Activated naive CD4-positive, alpha-beta T cell treated with anti-CD3 and anti-CD28 coated beads for 36 hours (primary cell): ENCODE results near the gene ZDHHC11. TPM values are rescaled to one million over a fixed set of nuclear protein-coding genes. Genes with fewer than 3 reads are reported as not detected.

Source experiments
- CTCF ChIA-PET: fragments of 350-600 bp; sonication (Branson Sonifier 250); formaldehyde crosslinking; loops from one replicate; lab custom pipeline; 2021; ENCODE audit warnings: antibody characterized with exemption; lab: Charles Lee
- DNase-seq: peaks from one replicate; pipeline ENCODE4 v3.0.0-alpha.2; 2020
- H3K27ac Mint-ChIP-seq: one replicate; pipeline ENCODE4 v1.8.0; 2021; ENCODE audit warnings: mild to moderate bottlenecking, mixed read lengths
- H3K27me3 Mint-ChIP-seq: one replicate; pipeline ENCODE4 v1.8.0; 2021; ENCODE audit warnings: low read depth, mixed read lengths
- H3K36me3 Mint-ChIP-seq: one replicate; pipeline ENCODE4 v1.8.0; 2021; ENCODE audit warnings: low read depth, mixed read lengths
- H3K4me1 Mint-ChIP-seq: one replicate; pipeline ENCODE4 v1.8.0; 2021; ENCODE audit warnings: low read depth, mixed read lengths
- H3K4me3 Mint-ChIP-seq: one replicate; pipeline ENCODE4 v1.8.0; 2021; ENCODE audit warnings: mild to moderate bottlenecking, moderate library complexity, mixed read lengths
- H3K9me3 Mint-ChIP-seq: one replicate; pipeline ENCODE4 v1.8.0; 2021; ENCODE audit warnings: mixed read lengths
- intact Hi-C: fragments of 100-400 bp; cut with micrococcal nuclease; formaldehyde crosslinking; loops from one replicate; pipeline ENCODE4 v1.15.1; 2023
- total RNA-seq, 2 experiments: library from RNA; stranded (reverse); gene quantifications; one replicate each; pipeline ENCODE4 v1.2.3, GENCODE V29; 2021

The ZDHHC11 gene
- total RNA-seq, 2 experiments from 2014 or later, result 3.6 TPM

- no peaks in the 10 kb centered on the region for H3K9me3 Mint-ChIP-seq
- intact Hi-C loops, result no loop called here
- no peak for DNase-seq
- no peaks in the 10 kb centered on the region for H3K27me3 Mint-ChIP-seq
- H3K36me3 Mint-ChIP-seq, result peaks cover 37% of the 10 kb centered on the region
- no peak overlapping the region for H3K27ac Mint-ChIP-seq
- no peaks in the 10 kb centered on the region for H3K4me1 Mint-ChIP-seq
- no peak overlapping the region for H3K4me3 Mint-ChIP-seq
- CTCF ChIA-PET, result no interaction called here
Measured at GRCh38 chr5:875931-876330, 25.1 kb upstream of the ZDHHC11 start.

GRCh38 chr5:873328-873727, 22.5 kb upstream of the ZDHHC11 start:
- Mint-ChIP-seq H3K9me3 (no peaks in the 10 kb centered on the region), H3K4me1 (no peaks in the 10 kb centered on the region), H3K27me3 (no peaks in the 10 kb centered on the region), H3K27ac (no peak overlapping the region), H3K36me3 (peaks cover 49% of the 10 kb centered on the region), H3K4me3 (no peak overlapping the region)
- no peak for DNase-seq
- intact Hi-C loops, result no loop called here
- CTCF ChIA-PET, result interaction anchor here (1.0 kb wide), 1 partner anchor 201 kb away, joined by 3 read pairs; no protein-coding TSS in a partner anchor

- H3K9me3 Mint-ChIP-seq, result no peaks in the 10 kb centered on the region
- no peak overlapping the region for H3K4me3 Mint-ChIP-seq
- no peak for DNase-seq
- H3K27ac Mint-ChIP-seq, result no peak overlapping the region
- H3K36me3 Mint-ChIP-seq, result peaks cover 51% of the 10 kb centered on the region
- intact Hi-C loops, result no loop called here
- H3K4me1 Mint-ChIP-seq, result no peaks in the 10 kb centered on the region
- CTCF ChIA-PET, result no interaction called here
- H3K27me3 Mint-ChIP-seq, result no peaks in the 10 kb centered on the region
Measured at GRCh38 chr5:872301-872700, 21.5 kb upstream of the ZDHHC11 start.

- H3K9me3 Mint-ChIP-seq, result no peaks in the 10 kb centered on the region
- H3K27ac Mint-ChIP-seq, result no peak overlapping the region
- DNase-seq, result no peak
- H3K27me3 Mint-ChIP-seq, result no peaks in the 10 kb centered on the region
- CTCF ChIA-PET, result no interaction called here
- no peak overlapping the region for H3K4me3 Mint-ChIP-seq
- H3K4me1 Mint-ChIP-seq, result no peaks in the 10 kb centered on the region
- intact Hi-C loops, result no loop called here
- peaks cover 48% of the 10 kb centered on the region for H3K36me3 Mint-ChIP-seq
Measured at GRCh38 chr5:871596-872298, 21.0 kb upstream of the ZDHHC11 start.

- Mint-ChIP-seq H3K4me3 (no peak overlapping the region), H3K9me3 (no peaks in the 10 kb centered on the region), H3K4me1 (no peaks in the 10 kb centered on the region), H3K27ac (no peak overlapping the region), H3K36me3 (peaks cover 48% of the 10 kb centered on the region), H3K27me3 (no peaks in the 10 kb centered on the region)
- intact Hi-C loops, result no loop called here
- no peak for DNase-seq
- CTCF ChIA-PET, result no interaction called here
Measured at GRCh38 chr5:870956-871355, 20.2 kb upstream of the ZDHHC11 start.

GRCh38 chr5:868428-869135, 17.8 kb upstream of the ZDHHC11 start:
- Mint-ChIP-seq H3K27me3 (no peaks in the 10 kb centered on the region), H3K36me3 (peaks cover 36% of the 10 kb centered on the region), H3K27ac (no peak overlapping the region), H3K4me3 (no peak overlapping the region), H3K4me1 (no peaks in the 10 kb centered on the region), H3K9me3 (no peaks in the 10 kb centered on the region)
- CTCF ChIA-PET, result no interaction called here
- intact Hi-C loops, result no loop called here
- DNase-seq, result no peak

- no peak overlapping the region for H3K27ac Mint-ChIP-seq
- H3K27me3 Mint-ChIP-seq, result no peaks in the 10 kb centered on the region
- CTCF ChIA-PET, result no interaction called here
- H3K36me3 Mint-ChIP-seq, result peaks cover 32% of the 10 kb centered on the region
- H3K4me1 Mint-ChIP-seq, result no peaks in the 10 kb centered on the region
- no peak for DNase-seq
- no peak overlapping the region for H3K4me3 Mint-ChIP-seq
- intact Hi-C loops, result no loop called here
- H3K9me3 Mint-ChIP-seq, result no peaks in the 10 kb centered on the region
Measured at GRCh38 chr5:867300-867870, 16.6 kb upstream of the ZDHHC11 start.

GRCh38 chr5:865771-866170, 15.0 kb upstream of the ZDHHC11 start:
- Mint-ChIP-seq H3K4me3 (no peak overlapping the region), H3K36me3 (peaks cover 29% of the 10 kb centered on the region), H3K27me3 (no peaks in the 10 kb centered on the region), H3K4me1 (no peaks in the 10 kb centered on the region), H3K27ac (no peak overlapping the region), H3K9me3 (no peaks in the 10 kb centered on the region)
- no peak for DNase-seq
- intact Hi-C loops, result no loop called here
- CTCF ChIA-PET, result no interaction called here

GRCh38 chr5:865168-865521, 14.4 kb upstream of the ZDHHC11 start:
- no peaks in the 10 kb centered on the region for H3K4me1 Mint-ChIP-seq
- CTCF ChIA-PET, result no interaction called here
- intact Hi-C loops, result no loop called here
- H3K9me3 Mint-ChIP-seq, result no peaks in the 10 kb centered on the region
- peaks cover 22% of the 10 kb centered on the region for H3K36me3 Mint-ChIP-seq
- no peaks in the 10 kb centered on the region for H3K27me3 Mint-ChIP-seq
- no peak overlapping the region for H3K27ac Mint-ChIP-seq
- H3K4me3 Mint-ChIP-seq, result no peak overlapping the region
- DNase-seq, result no peak

GRCh38 chr5:864492-865167, 13.8 kb upstream of the ZDHHC11 start:
- no peaks in the 10 kb centered on the region for H3K4me1 Mint-ChIP-seq
- DNase-seq, result no peak
- CTCF ChIA-PET, result no interaction called here
- no peaks in the 10 kb centered on the region for H3K9me3 Mint-ChIP-seq
- intact Hi-C loops, result no loop called here
- no peak overlapping the region for H3K27ac Mint-ChIP-seq
- no peak overlapping the region for H3K4me3 Mint-ChIP-seq
- no peaks in the 10 kb centered on the region for H3K27me3 Mint-ChIP-seq
- peaks cover 20% of the 10 kb centered on the region for H3K36me3 Mint-ChIP-seq

GRCh38 chr5:863244-863805, 12.5 kb upstream of the ZDHHC11 start:
- Mint-ChIP-seq H3K27me3 (no peaks in the 10 kb centered on the region), H3K4me3 (no peak overlapping the region), H3K27ac (no peak overlapping the region), H3K9me3 (no peaks in the 10 kb centered on the region), H3K4me1 (no peaks in the 10 kb centered on the region), H3K36me3 (peaks cover 13% of the 10 kb centered on the region)
- CTCF ChIA-PET, result no interaction called here
- DNase-seq, result no peak
- intact Hi-C loops, result no loop called here

GRCh38 chr5:862367-863243, 11.8 kb upstream of the ZDHHC11 start:
- H3K27me3 Mint-ChIP-seq, result no peaks in the 10 kb centered on the region
- CTCF ChIA-PET, result no interaction called here
- intact Hi-C loops, result no loop called here
- H3K9me3 Mint-ChIP-seq, result no peaks in the 10 kb centered on the region
- H3K36me3 Mint-ChIP-seq, result peaks cover 8% of the 10 kb centered on the region
- no peak overlapping the region for H3K27ac Mint-ChIP-seq
- no peaks in the 10 kb centered on the region for H3K4me1 Mint-ChIP-seq
- no peak overlapping the region for H3K4me3 Mint-ChIP-seq
- no peak for DNase-seq
